Activated T-cell treated with anti-CD3 and anti-CD28 coated beads for 48 hours (primary cell): Measurements from ENCODE around the gene TFDP3.

Experiments used
- DNase-seq: peaks from one replicate; pipeline ENCODE4 v3.0.0-alpha.2; 2020; ENCODE audit warnings: low read depth

TFDP3 gene, protein sequence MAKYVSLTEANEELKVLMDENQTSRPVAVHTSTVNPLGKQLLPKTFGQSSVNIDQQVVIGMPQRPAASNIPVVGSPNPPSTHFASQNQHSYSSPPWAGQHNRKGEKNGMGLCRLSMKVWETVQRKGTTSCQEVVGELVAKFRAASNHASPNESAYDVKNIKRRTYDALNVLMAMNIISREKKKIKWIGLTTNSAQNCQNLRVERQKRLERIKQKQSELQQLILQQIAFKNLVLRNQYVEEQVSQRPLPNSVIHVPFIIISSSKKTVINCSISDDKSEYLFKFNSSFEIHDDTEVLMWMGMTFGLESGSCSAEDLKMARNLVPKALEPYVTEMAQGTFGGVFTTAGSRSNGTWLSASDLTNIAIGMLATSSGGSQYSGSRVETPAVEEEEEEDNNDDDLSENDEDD

GRCh38 chrX:133218329-133218728 is at the start of gene TFDP3:
TSS of gene TFDP3 (minus strand) at chrX:133218354. CDS start at chrX:133218259, 95 bp downstream.
- DNase-seq: no peak

DNA sequence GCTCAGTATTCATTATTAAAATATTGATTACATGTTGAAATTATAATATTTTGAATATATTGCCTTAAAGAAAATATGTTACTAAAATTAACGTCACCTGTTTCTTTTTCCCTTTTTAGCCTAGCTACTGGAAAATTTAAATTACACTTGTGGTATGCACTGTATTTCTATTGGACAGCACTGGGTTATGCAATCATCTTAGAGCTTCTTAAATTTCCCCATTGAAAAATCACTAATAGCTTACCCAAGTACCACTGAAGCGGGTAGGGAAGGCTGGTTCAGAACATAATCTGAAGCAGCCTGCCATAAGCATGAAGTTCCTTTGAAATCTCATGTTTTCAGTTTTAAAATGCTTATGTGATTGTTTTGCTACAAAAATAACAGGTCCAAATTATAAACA is 49.5 kb upstream of the TFDP3 start:
- DNase-seq: no peak

DNA sequence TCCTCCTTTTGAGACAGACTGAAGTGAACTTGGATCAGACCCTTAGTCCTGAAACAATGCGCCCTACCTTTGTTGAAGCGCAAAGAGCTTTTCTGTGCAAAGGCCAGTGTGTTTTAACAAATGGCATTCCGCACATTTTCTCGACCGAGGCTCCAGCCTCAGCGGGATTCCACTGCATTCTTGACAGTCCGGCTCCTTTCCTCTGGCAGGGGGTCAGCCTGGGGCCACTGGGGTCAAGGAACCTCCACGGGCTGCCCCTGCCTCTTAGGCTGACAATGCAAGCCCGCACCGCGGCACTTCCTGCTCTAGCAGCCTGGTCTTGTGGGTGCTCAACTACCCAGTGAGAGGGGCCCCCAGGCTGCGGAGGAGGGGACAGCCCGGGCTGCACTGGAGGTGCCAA is 47.2 kb upstream of the TFDP3 start:
- DNase-seq: no peak

DNA sequence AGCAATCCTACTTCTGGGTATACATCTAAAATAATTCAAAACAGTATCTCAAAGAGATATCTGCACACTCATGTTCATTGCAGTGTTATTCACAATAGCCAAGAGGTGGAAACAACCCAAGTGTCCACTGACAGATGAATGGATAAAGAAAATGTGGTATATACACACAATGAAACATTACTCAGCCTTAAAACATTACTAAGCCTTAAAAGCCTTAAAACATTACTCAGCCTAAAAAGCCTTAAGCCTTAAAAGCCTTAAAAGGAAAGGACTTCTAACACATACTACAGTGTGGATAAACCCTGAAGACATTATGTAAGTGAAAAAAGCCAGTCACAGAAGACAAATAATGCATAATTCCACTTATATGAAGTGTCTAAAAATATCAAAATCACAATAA is 40.3 kb upstream of the TFDP3 start:
- DNase-seq: no peak

DNA sequence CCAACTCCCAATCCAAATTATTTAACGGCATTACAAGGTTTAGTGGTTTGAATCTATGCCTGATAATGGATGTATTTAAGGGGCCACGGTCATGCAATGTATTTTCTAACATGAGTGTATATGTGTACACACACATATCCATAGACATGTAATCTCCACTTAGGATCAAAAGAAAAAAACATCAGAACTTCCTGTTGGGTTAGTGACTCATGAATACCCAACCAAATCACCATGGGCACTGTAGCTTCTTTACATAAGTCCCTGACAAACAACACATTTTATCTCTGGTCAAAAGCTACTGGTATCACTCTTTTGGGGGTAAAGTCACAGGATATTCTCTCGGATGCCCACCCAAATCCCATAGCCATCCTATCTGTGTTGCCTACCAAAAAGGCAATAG is 36.5 kb upstream of the TFDP3 start:
- no peak for DNase-seq

DNA sequence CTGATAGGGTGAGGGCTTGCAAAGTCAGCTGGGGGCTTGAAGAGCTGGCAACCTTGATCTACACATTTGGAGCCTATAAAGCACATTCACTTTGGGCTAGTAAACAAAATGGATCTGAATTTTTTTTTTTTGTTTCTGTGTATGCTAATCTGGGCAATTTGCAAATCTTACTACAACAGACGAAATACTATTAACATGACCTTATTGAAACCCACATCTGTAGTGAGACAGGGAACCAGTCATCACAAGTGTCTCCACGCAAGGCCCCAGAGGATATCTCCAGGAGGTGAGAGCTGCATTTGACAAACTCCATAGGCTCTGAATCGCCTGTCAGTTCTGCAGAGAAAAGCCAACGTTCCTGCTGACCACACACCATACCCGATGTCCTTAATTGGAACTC is 33.0 kb upstream of the TFDP3 start:
- DNase-seq: no peak

GRCh38 chrX:133250184-133251100 is 32.3 kb upstream of the TFDP3 start:
- DNase-seq: no peak

- DNase-seq: no peak
Measured at GRCh38 chrX:133249266-133250058, 31.3 kb upstream of the TFDP3 start.

- DNase-seq: no peak
Measured at GRCh38 chrX:133248177-133248576, 30.0 kb upstream of the TFDP3 start.

DNA sequence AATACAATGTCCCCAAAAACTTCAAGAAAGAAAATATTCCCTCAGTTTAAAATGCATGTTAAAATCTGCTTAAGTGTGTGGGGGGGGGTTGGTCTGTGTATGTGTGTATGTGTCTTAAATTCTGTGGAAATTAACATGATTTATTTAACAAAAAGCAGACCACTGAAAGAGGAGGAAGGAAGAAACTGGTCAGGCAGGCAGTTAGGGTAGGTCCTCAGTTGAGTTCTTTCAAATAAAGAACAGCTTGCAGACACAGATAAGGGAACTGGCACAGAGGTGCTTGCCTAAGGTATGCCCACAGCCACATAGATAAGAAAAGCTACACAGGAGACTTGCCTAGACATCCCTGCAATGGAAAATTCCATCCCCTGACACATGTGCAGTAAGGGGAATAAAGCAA is 28.8 kb upstream of the TFDP3 start:
- DNase-seq: no peak

- DNase-seq: no peak
Measured at GRCh38 chrX:133235830-133236229, 17.7 kb upstream of the TFDP3 start.

GRCh38 chrX:133232331-133232730 is 14.2 kb upstream of the TFDP3 start:
- DNase-seq: no peak

GRCh38 chrX:133229361-133229760 is 11.2 kb upstream of the TFDP3 start:
- no peak for DNase-seq

DNA sequence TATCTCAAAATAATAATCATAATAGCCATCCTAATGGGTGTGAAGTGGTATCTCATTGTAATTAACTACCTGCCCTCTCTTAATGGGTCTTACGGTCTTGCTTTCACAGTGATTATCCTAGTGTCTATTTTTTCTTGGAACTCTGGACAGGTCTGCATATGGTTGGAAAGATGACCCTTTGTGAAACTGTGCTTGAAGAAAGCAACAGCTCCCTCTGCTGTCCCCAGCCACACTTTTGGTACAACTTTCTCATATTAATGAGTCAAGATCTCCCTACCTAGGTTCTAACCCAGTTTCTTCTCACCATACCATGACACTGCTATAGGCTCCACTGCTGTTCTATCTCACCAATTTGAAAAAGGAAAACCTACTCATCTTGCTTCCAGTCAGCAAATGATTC is 2.4 kb downstream of the TFDP3 start:
- DNase-seq: no peak

GRCh38 chrX:133215017-133215416 is 3.1 kb downstream of the TFDP3 start:
- no peak for DNase-seq

DNA sequence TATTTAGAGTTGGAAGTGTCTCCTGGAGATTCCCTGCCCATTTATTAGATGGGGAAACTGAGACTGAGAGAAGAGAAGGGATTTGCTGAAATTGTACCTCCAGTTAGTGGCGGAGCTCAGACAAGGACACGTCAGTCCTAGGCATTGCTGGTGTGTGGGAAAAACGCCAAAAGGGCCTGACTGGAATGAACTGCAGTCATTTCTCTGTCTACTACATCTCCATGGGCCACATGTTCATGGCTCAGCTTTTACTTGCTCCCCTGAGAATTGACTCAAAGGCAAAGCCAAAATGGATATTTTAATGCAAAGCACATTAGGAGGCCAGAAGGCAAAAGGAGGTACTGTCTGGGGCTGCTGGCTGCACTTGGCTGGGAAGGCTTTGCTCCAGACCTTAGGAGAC is 3.9 kb downstream of the TFDP3 start:
- DNase-seq: no peak

GRCh38 chrX:133213117-133213516 is 5.0 kb downstream of the TFDP3 start:
- DNase-seq: no peak

- DNase-seq: no peak
Measured at GRCh38 chrX:133207751-133208150, 10.4 kb downstream of the TFDP3 start.

DNA sequence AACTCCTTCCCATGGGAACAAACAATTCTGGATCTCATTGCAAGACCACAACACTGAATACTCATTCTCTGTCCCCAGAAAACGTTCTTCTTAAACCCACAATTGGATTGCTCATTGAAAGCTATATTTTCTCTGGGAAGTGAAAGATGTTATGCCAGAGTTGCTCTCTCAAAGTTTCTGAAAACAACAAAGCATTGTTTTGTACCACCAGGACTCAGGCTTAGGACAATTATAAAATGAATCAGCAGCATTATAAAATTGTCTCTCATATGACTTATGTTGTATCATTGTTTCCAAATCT is 26.5 kb downstream of the TFDP3 start:
- DNase-seq: no peak

DNA sequence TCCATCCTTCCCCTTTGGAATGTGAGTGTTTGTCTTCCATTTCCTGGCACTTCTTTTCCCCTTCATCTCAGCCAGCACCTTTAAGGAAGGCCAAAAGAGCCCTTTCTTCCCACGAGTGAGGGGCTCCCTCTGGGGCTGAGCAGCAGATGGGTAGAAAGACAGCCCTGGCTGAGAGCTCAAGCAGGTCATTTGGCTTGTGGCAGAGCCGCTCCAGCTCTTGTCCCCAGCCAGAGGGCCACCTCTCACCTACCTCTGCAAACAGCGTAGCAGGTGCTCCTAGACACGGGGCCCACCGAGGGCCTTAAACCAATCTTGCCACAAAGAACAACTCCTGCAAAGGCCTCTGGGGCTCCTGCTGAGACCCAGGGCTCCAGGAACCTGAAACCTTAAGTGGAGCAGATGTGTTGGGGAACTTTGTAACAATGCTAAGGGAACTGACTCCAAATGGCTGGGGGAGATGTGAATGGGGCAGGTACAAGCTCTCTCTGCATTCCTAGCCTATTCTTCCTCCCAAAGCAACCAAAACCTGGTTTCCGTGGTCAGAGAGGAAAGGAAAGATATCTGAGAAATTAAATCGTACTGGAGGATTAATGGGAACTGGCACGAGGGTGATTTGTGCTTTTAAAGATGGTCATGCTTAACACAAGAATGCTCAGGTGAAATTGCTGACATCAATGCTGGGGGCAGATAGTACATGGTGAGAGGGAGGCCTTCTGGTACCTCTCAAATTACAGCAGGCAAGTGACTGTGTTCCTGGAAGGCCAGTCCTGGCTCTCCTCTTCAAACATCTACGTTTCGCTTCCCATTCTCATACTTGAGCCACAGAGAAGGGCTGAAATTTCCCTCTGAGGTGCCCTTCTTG is 27.0 kb downstream of the TFDP3 start:
- DNase-seq: no peak

DNA sequence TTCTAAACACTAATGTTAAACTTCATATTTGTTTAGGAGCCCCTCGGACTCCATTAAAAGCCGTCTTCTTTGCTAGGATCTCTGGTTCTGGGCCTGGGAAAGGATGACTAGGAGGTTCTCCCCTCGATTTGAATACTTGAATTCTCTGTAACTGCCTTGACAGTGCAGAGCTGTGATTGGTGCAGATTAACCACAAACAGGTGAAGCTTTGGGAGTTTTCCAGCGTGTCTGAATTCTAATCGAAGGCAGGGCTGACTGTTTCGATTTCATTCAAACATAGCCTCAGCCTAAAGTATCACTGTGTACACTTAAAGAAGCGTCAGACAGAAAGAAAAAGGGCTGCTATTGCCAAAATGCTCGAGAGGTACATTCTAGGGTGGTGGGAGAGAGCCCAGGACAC is 29.0 kb downstream of the TFDP3 start:
- DNase-seq: no peak

DNA sequence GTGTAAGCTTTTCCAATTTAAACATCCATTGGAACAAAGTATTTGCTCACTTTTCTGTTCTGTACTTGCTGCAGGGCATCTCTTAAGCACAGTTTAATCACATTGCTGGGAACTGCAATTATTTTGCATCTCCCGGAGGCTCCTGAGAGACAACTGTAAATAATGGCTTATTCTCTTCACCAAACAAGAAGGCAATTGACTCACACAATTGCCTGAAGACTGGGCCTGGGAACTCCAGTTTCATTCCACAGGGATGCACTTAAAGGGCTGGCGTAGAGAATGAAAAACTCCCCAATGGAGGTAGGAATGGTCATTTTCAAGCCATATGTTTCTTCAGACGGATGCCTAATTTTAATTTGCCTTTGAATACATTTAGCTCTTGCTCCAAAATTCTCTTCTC is 29.5 kb downstream of the TFDP3 start:
- DNase-seq: no peak
